H9 (cell line): ENCODE data around the gene PAXX. TPM values are rescaled to one million over a fixed set of nuclear protein-coding genes. Genes with fewer than 3 reads are reported as not detected.

Source experiments
- DNase-seq: peaks from one replicate; pipeline ENCODE4 v3.0.0-alpha.2; 2017
- H2AFZ ChIP-seq: one replicate; pipeline ENCODE4 v1.6.1; 2013; ENCODE audit warnings: mild to moderate bottlenecking, low read length, control low read depth, moderate library complexity
- H2AK5ac ChIP-seq: 2 replicates; pipeline ENCODE4 v1.6.1; 2013; ENCODE audit warnings: low read length, control low read depth, mixed read lengths; ENCODE audit not compliant: insufficient read length
- H2BK120ac ChIP-seq: one replicate; pipeline ENCODE4 v1.6.1; 2013; ENCODE audit warnings: low read depth, mild to moderate bottlenecking, low read length, control low read depth, inconsistent platforms; ENCODE audit not compliant: poor library complexity, severe bottlenecking
- H2BK12ac ChIP-seq: 2 replicates; pipeline ENCODE4 v1.6.1; 2013; ENCODE audit warnings: low read length, control low read depth, mixed read lengths, low read depth; ENCODE audit not compliant: insufficient read length
- H2BK15ac ChIP-seq: 2 replicates; pipeline ENCODE4 v1.6.1; 2013; ENCODE audit warnings: low read depth, low read length, control low read depth
- H2BK20ac ChIP-seq: one replicate; pipeline ENCODE4 v1.6.1; 2013; ENCODE audit warnings: low read depth, mild to moderate bottlenecking, low read length, control low read depth, inconsistent platforms; ENCODE audit not compliant: poor library complexity, severe bottlenecking
- H2BK5ac ChIP-seq: 2 replicates; pipeline ENCODE4 v1.6.1; 2013; ENCODE audit warnings: low read length, control low read depth, mixed read lengths; ENCODE audit not compliant: insufficient read length
- H3K14ac ChIP-seq: 2 replicates; pipeline ENCODE4 v1.6.1; 2013; ENCODE audit warnings: low read length, control low read depth; ENCODE audit not compliant: insufficient read depth
- H3K18ac ChIP-seq: 2 replicates; pipeline ENCODE4 v1.6.1; 2013; ENCODE audit warnings: low read depth, mild to moderate bottlenecking, mixed read lengths, low read length, control low read depth; ENCODE audit not compliant: insufficient read length
- H3K23ac ChIP-seq: 2 replicates; pipeline ENCODE4 v1.6.1; 2013; ENCODE audit warnings: low read length, control low read depth, mixed read lengths, low read depth; ENCODE audit not compliant: insufficient read length
- H3K23me2 ChIP-seq: 2 replicates; pipeline ENCODE4 v1.6.1; 2013; ENCODE audit warnings: low read depth, mild to moderate bottlenecking, mixed read lengths, low read length, control low read depth; ENCODE audit not compliant: insufficient read length, poor library complexity, severe bottlenecking
- H3K27ac ChIP-seq: 2 replicates; pipeline ENCODE4 v1.5.1; 2013; ENCODE audit warnings: low read length, control low read depth, mixed read lengths, low read depth; ENCODE audit not compliant: insufficient read length
- H3K27me3 ChIP-seq: 2 replicates; pipeline ENCODE4 v1.6.1; 2013; ENCODE audit warnings: low read length, control low read depth, inconsistent platforms; ENCODE audit not compliant: insufficient read depth
- H3K4ac ChIP-seq: 2 replicates; pipeline ENCODE4 v1.6.1; 2013; ENCODE audit warnings: low read depth, mild to moderate bottlenecking, control low read depth, inconsistent platforms, low read length, moderate library complexity
- H3K4me1 ChIP-seq: 2 replicates; pipeline ENCODE4 v1.6.1; 2013; ENCODE audit warnings: low read length, control low read depth, inconsistent platforms; ENCODE audit not compliant: insufficient read depth
- H3K4me2 ChIP-seq: 2 replicates; pipeline ENCODE4 v1.6.1; 2013; ENCODE audit warnings: low read length, control low read depth, mixed read lengths; ENCODE audit not compliant: insufficient read length, insufficient read depth
- H3K56ac ChIP-seq: 2 replicates; pipeline ENCODE4 v1.6.1; 2013; ENCODE audit warnings: low read depth, mild to moderate bottlenecking, mixed read lengths, low read length, control low read depth; ENCODE audit not compliant: insufficient read length
- H3K79me1 ChIP-seq: 2 replicates; pipeline ENCODE4 v1.6.1; 2013; ENCODE audit warnings: low read depth, mild to moderate bottlenecking, moderate library complexity, low read length, control low read depth, inconsistent platforms; ENCODE audit not compliant: insufficient read depth, poor library complexity, severe bottlenecking
- H3K79me2 ChIP-seq: 2 replicates; pipeline ENCODE4 v1.6.1; 2013; ENCODE audit warnings: low read length, control low read depth, inconsistent platforms; ENCODE audit not compliant: insufficient read depth
- H3K9ac ChIP-seq: 2 replicates; pipeline ENCODE4 v1.6.1; 2013; ENCODE audit warnings: low read length, control low read depth, mixed read lengths; ENCODE audit not compliant: insufficient read length; ENCODE audit errors: extremely low read depth
- H3K9me3 ChIP-seq: one replicate; pipeline ENCODE4 v1.6.1; 2013; ENCODE audit warnings: low read depth, low read length, inconsistent platforms; ENCODE audit not compliant: control insufficient read depth
- H3T11ph ChIP-seq: one replicate; pipeline ENCODE4 v1.6.1; 2013; ENCODE audit warnings: mild to moderate bottlenecking, low read length, control low read depth, inconsistent platforms
- H4K20me1 ChIP-seq: one replicate; pipeline ENCODE4 v1.6.1; 2013; ENCODE audit not compliant: control insufficient read depth, insufficient read length, insufficient read depth
- H4K5ac ChIP-seq: 2 replicates; pipeline ENCODE4 v1.6.1; 2013; ENCODE audit warnings: low read depth, mild to moderate bottlenecking, mixed read lengths, low read length, control low read depth; ENCODE audit not compliant: insufficient read length
- H4K8ac ChIP-seq: replicated peaks from 2 replicates; pipeline ENCODE4 v1.6.1; 2013; ENCODE audit warnings: low read length, control low read depth, mixed read lengths, low read depth; ENCODE audit not compliant: insufficient read length
- H4K91ac ChIP-seq: 2 replicates; pipeline ENCODE4 v1.6.1; 2013; ENCODE audit warnings: low read depth, mild to moderate bottlenecking, moderate library complexity, mixed read lengths, low read length, control low read depth; ENCODE audit not compliant: insufficient read length
- H3K27ac Mint-ChIP-seq, 3 experiments: 2 replicates in 2 of 3; 3 replicates in 1 of 3; pipeline ENCODE4 v1.8.0; 2020 to 2021; ENCODE audit warnings: mixed read lengths in 3 of 3, mild to moderate bottlenecking in 1 of 3, moderate library complexity in 1 of 3
- H3K27me3 Mint-ChIP-seq: 2 replicates; pipeline ENCODE4 v1.8.0; 2021; ENCODE audit warnings: low read depth, mild to moderate bottlenecking, moderate library complexity, mixed read lengths
- H3K36me3 Mint-ChIP-seq, 3 experiments: 2 replicates in 2 of 3; 3 replicates in 1 of 3; pipeline ENCODE4 v1.8.0; 2020 to 2021; ENCODE audit warnings: low read depth in 3 of 3, mixed read lengths in 3 of 3; ENCODE audit not compliant: insufficient read depth in 1 of 3
- H3K4me1 Mint-ChIP-seq, 2 experiments: 2 replicates each; pipeline ENCODE4 v1.8.0; 2020; ENCODE audit warnings: mixed read lengths in 2 of 2
- H3K4me3 Mint-ChIP-seq, 2 experiments: 2 replicates in 1 of 2; 3 replicates in 1 of 2; pipeline ENCODE4 v1.8.0; 2020 to 2021; ENCODE audit warnings: mild to moderate bottlenecking in 2 of 2, mixed read lengths in 2 of 2, moderate library complexity in 1 of 2
- H3K9me3 Mint-ChIP-seq, 2 experiments: 2 replicates in 1 of 2; 3 replicates in 1 of 2; pipeline ENCODE4 v1.8.0; 2020; ENCODE audit warnings: mild to moderate bottlenecking in 2 of 2, mixed read lengths in 2 of 2, moderate library complexity in 1 of 2
- CTCF ChIP-seq: fragments of 200-600 bp; sonication (generic); conservative IDR thresholded peaks from 3 replicates; pipeline ENCODE4 v1.8.0; 2021; ENCODE audit warnings: antibody characterized with exemption, mild to moderate bottlenecking
- WGBS: extraction: QIAGEN DNeasy Blood & Tissue Kit; methylation state at CpG from one replicate; pipeline ENCODE4 v1.1.7; 2013; ENCODE audit warnings: missing lambda C conversion rate, low lambda C conversion rate, mixed read lengths; ENCODE audit not compliant: insufficient read length; ENCODE audit errors: extremely low coverage; 5-methylcytosine and 5-hydroxymethylcytosine counted together
- total RNA-seq: library from RNA; stranded (reverse); gene quantifications from 2 replicates; pipeline ENCODE4 v1.2.1, GENCODE V29; 2021

PAXX gene
- total RNA-seq, 1 experiment from 2014 or later: 51.2 TPM

GRCh38 chr9:137000177-137000930 is 8.1 kb downstream of the PAXX start:
- H3T11ph ChIP-seq: no peak overlapping the region
- DNase-seq: no peak
- H2BK5ac ChIP-seq: no peak overlapping the region
- WGBS: no CpG with 5 or more reads among the region's 10 CpGs
- H3K9me3 Mint-ChIP-seq: peaks cover 8 to 9% of the 10 kb centered on the region in 2 experiments
- no peak overlapping the region for H3K9ac ChIP-seq
- no peak overlapping the region for H3K23ac ChIP-seq
- H3K4me1 Mint-ChIP-seq: peaks cover 9 to 12% of the 10 kb centered on the region in 2 experiments
- no peaks in the 10 kb centered on the region for H3K79me1 ChIP-seq
- no peak overlapping the region for H2BK20ac ChIP-seq
- no peak overlapping the region for H3K4ac ChIP-seq
- H3K79me2 ChIP-seq: no peaks in the 10 kb centered on the region
- no peak overlapping the region for H3K18ac ChIP-seq
- no peaks in the 10 kb centered on the region for H4K20me1 ChIP-seq
- no peak overlapping the region for H2BK12ac ChIP-seq
- H3K4me3 Mint-ChIP-seq: no peak overlapping the region
- no peaks in the 10 kb centered on the region for H3K9me3 ChIP-seq
- H4K91ac ChIP-seq: no peak overlapping the region
- H3K27ac Mint-ChIP-seq: no peak overlapping the region
- H3K27me3 Mint-ChIP-seq: peaks cover 15% of the 10 kb centered on the region
- no peak overlapping the region for H2AFZ ChIP-seq
- H4K8ac ChIP-seq: no peak overlapping the region
- H3K56ac ChIP-seq: no peak overlapping the region
- H4K5ac ChIP-seq: no peak overlapping the region
- H3K27me3 ChIP-seq: no peaks in the 10 kb centered on the region
- no peak overlapping the region for H2BK120ac ChIP-seq
- TF ChIP-seq CTCF: no peak
- H3K36me3 Mint-ChIP-seq: peaks cover 3 to 6% (median 5%) of the 10 kb centered on the region in 3 experiments; a peak in 5 of 7 replicates
- no peaks in the 10 kb centered on the region for H3K4me1 ChIP-seq
- H3K23me2 ChIP-seq: no peaks in the 10 kb centered on the region
- no peak overlapping the region for H2BK15ac ChIP-seq
- no peak overlapping the region for H3K14ac ChIP-seq
- no peak overlapping the region for H3K27ac ChIP-seq
- no peak overlapping the region for H3K4me2 ChIP-seq
- H2AK5ac ChIP-seq: no peak overlapping the region
